Measurements from ENCODE around the gene PIGP. TPM values are rescaled to one million over a fixed set of nuclear protein-coding genes. Genes with fewer than 3 reads are reported as not detected.

The PIGP gene
- total and polyA plus RNA-seq, 9 of the 15 experiments (the other 6 are each of a cell fraction or from before 2014, with no cell fraction given): 18.3 to 122 (median 35.6) TPM

- ChIA-PET CTCF (ENCODE audit: low intra/inter-chr PET ratio) (interaction anchor here (0.7 kb wide), 1 partner anchor 99 kb away, joined by 4 read pairs; no protein-coding TSS in a partner anchor), POLR2A (interaction anchor here (0.7 kb wide), 1 partner anchor 289 kb away, joined by 3 read pairs; no protein-coding TSS in a partner anchor)
- Histone ChIP-seq H3K9ac (ENCODE audit: insufficient read depth in 1 of 2, low read depth in 2 of 2, low read length in 2 of 2) (no peak overlapping the region), H3K4me1 (replicated peaks in 1 of 2; ENCODE audit: control insufficient read depth in 2 of 2, insufficient read depth in 2 of 2, low read length in 2 of 2) (peaks cover 14 to 26% of the 10 kb centered on the region in 2 experiments; a peak in 4 of 5 replicates), H3K4me2 (ENCODE audit: insufficient read depth, low read length) (no peak overlapping the region), H4K20me1 (replicated peaks; ENCODE audit: control insufficient read depth, insufficient read depth, low read length) (peaks cover 10% of the 10 kb centered on the region; the same call in 1 of the 2 replicates), H3K79me2 (ENCODE audit: control insufficient read depth, insufficient read depth, low read length) (peaks cover 93% of the 10 kb centered on the region), H3K4me3 (no peak overlapping the region), H3K27ac (ENCODE audit: extremely low read depth, low read depth, low read length) (no peak overlapping the region), H3K36me3 (ENCODE audit: control insufficient read depth, insufficient read depth, low read length) (0 out of 3 replicates have a peak, but pooled peaks cover 1% of the 10 kb centered on the region), H3K9me3 (replicated peaks; ENCODE audit: control insufficient read depth, insufficient read depth, low read depth, low read length) (no peaks in the 10 kb centered on the region), H3K27me3 (ENCODE audit: control insufficient read depth in 2 of 2, insufficient read depth in 2 of 2, low read length in 2 of 2) (no peaks in the 10 kb centered on the region), H2AFZ (ENCODE audit: low read depth, low read length) (no peak overlapping the region), H3K9me1 (ENCODE audit: control insufficient read depth, insufficient read depth, low read length) (no peaks in the 10 kb centered on the region)
- TF ChIP-seq CBX8 (IDR thresholded peaks at IDR 0.05; ENCODE audit: borderline replicate concordance, extremely low read depth, low read depth, low read length, poor library complexity, severe bottlenecking) (no peak), ADNP (tag; IDR thresholded peaks at IDR 0.05) (no peak), SMARCA5 (IDR thresholded peaks at IDR 0.05) (0 out of 2 replicates have a peak, but pooled peaks have one; percentile 37), BCOR (IDR thresholded peaks at IDR 0.05) (0 out of 2 replicates have a peak, but pooled peaks have one; percentile 44), ZNF146 (CRISPR knock-in tag; IDR thresholded peaks at IDR 0.05; ENCODE audit: unreplicated experiment) (peak; percentile 89), RBM25 (IDR thresholded peaks at IDR 0.05; ENCODE audit: low read depth, low read length, severe bottlenecking) (peak; percentile 47), TCF7 (IDR thresholded peaks at IDR 0.05; ENCODE audit: borderline replicate concordance) (no peak), RBFOX2 (IDR thresholded peaks at IDR 0.05; ENCODE audit: low read depth, low read length) (no peak)
- DNase-seq (ENCODE audit: extremely low read depth in 1 of 4, low spot score in 3 of 4): no peak
- intact Hi-C loops (cut with micrococcal nuclease): loop anchor here (5.0 kb wide), 1 partner anchor 59 kb away; no protein-coding TSS in a partner anchor
- in situ Hi-C loops (cut with MboI): no loop called here
- ATAC-seq: no peak
- no peak for FAIRE-seq
- WGBS (ENCODE audit: insufficient coverage, low coverage, missing lambda C conversion rate): no CpG with 5 or more reads among the region's 4 CpGs
- BruUV-seq (replicated peaks): no TSS peak
Measured at GRCh38 chr21:37076087-37076850, 3.4 kb upstream of the PIGP start.

All from K562 (cell line).